GM10847 (cell line): ENCODE measurements around the gene PLCB1.

ENCODE experiments used
- POLR2A ChIP-seq: IDR thresholded peaks from 2 replicates; pipeline ENCODE4 v1.6.1; 2011; ENCODE audit not compliant: insufficient read length; ENCODE audit errors: extremely low read depth

The PLCB1 gene

DNA sequence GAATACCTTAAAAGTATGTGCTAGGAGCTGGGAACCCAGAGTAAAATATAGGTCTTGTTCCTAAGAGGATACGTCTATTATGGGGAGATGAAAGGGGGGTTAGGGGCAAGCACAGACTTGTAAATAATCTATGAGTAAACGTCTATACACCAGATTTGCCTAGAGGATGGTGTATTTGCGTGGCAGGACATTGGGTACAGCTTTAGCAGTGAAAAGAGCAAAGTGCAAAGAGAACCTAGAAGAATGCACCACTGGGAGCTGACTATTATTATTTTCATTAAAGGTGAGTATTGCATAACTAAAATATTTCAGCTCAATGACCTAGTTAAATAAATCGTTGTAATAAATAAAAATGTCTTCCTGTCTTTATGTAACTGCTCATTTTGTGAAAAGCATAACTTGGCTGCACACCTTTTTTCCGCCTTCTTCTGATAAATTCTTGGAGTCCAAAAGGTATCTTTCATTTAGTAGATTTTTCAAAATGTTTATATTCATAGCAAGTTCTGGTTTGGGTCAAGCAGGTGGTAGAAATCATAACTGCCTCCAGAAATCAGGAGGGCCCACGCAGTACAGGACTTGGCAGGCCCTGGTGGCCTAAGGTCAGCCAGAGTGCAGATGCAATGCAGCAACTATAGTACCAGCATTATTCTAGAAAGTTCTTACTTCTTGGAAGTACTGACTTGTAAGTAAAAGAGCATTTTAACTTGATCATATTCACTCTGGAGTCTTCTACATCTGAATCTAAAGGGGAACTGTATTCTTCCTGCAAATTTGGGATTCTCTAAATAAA lies 357.2 kb downstream of the PLCB1 start:
- no peak for TF ChIP-seq POLR2A

DNA sequence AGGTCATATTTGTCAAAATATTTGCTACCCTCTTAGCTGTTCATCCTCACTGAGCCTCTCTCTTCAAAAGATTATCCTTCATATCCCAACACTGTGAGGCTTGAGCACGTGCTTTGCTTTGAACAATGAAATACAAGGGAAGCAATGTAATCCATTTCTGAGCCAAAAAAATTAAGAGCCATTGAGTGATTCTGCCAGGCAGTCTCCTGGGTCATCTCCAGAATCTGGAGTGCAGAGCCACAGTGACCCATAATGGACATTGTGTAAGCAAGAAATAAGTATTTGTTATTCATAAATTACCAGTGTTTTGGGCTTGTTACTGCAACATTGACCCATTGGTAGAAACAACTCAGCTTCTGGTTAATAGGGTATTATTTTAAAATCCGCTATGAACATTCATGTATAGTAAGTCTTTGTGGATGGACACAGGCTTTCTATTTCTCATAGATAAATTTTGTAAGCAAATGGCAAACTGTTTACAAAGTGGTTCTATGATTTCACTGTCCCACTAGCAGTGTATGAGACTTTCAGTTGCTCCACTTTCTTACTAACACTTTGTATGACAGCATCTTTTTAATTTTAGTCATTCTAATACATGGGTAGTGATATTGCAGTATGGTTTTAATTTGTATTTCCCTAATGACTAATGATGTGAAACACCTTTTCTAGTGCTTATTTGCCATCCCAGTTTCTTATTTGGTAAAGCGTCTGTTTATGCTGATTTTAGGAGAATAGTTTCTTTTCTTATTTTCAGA lies 358.2 kb downstream of the PLCB1 start:
- no peak for TF ChIP-seq POLR2A

DNA sequence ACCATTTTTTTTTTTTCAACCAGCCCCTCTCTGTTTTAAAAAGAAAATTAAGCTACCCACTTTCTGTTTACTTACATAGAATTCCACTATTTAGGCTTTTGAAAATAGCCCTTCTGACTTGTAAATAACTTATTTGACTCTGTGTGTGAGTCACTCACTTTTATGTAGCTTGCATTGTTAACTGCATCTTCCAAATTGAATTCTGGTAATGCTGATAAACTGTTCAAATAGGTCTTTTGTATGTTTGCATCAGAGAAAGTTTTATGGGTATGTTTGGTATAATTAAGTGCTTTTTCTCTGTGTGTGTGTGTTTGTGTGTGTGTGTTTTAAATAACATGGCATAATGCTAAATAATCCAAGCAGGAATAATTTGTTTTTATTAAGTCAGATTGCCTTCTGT lies 360.1 kb downstream of the PLCB1 start:
- TF ChIP-seq POLR2A: no peak

DNA sequence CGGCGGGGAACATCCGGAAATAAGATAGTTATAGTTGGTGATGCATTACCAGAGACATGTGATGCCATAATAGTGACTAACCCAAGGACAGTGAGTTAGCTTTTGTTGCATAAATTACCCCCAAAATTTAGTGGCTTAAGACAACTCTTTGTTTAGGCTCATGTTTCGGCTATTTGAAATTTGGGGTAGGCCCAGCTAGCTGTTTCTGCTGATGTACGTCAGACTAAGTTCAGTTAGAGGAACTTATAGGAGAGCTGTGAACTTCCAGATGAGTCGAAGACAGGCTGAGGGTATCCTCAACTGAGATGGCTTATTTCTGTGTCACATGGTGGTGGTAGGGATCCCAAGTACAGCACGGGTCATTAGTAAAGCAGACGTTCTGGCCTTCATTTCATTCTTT lies 366.5 kb downstream of the PLCB1 start:
- TF ChIP-seq POLR2A: no peak

DNA sequence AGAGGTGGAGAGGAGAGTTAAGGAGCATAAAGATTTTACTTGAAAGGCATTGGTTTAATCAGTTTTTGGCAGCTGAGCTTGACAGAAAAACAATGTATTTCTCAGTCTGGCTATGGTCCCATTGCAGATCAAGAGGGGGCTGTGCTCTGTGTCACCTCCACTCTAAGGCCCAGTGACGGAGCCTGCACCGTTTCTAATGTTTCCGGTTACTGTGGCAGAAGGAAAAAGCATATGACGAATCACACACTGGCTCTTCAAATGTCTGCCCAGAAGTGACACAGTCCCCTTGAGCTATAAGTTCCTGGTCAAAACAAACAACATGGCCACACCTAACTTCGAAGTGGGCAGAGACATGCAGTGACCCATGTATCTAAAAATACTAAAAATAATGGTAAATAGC lies 372.0 kb downstream of the PLCB1 start:
- TF ChIP-seq POLR2A: no peak

DNA sequence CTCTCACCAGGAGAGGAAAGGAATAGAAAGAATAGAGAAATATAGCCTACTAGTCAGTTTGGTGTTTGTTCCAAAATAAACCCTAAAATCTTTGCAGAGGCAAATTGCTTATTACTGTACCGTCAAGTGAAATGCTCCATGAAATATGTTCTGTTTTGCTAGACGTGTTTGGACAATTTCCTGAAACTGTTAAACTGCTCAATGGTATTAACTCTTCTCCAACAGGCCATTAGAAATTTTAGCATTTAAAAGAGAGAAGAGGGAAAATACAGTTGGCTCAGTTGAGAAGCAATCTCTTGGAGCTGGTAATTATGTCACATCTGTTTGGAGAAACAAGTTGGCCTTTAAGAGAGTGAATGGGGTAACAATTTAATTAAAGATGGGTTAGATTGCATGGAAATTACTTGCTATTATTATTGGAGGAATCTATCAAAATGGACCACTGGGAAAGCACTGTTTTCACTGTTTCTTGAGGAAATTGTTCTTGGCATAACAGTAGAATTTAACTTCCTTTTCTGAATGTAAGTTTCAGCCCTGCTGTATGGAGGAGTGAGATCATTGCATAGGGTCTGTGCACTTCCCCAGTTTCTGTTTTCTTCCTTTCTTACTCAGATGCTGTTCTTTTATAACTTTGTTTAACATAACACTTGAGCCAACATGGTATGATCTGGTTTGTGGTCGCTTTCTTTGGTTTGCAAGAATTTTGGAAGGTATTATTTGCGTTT lies 373.6 kb downstream of the PLCB1 start:
- no peak for TF ChIP-seq POLR2A

DNA sequence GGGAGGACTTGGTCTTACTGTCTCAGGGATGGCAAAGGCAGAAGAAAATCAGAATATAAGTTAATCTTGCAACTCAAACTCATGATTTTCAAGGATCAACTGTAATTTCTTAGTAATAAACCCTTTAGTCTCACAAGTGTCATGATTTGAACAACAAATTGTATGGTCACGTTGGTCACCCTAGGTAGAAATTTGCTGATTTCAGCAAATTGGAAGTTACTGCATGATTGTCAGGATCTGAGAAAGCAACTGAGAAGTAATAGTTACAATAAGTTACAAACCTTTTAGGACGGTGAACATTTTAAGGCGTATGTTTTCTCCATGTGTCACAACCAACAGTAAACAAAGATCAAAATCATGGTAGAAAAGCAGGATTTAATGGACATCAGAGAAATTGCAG lies 375.2 kb downstream of the PLCB1 start:
- no peak for TF ChIP-seq POLR2A

DNA sequence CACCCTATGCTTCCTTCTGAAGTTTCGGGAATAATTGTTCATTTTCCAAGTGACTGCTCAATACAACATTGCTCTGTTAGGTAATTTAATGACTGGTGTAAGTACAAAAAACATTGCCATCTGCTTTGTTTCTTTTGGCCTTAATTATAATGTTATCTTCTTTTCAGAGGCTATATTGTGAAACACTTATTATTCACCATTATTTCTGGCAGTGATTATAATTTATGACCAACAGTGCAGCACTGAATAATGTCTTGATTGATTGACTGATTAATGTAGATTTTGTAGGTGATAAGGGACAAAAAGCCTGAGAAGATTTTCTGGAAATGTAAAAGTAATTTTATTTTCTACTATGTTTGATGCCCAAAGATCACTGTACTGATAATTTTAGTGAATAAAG lies 377.7 kb downstream of the PLCB1 start:
- no peak for TF ChIP-seq POLR2A

DNA sequence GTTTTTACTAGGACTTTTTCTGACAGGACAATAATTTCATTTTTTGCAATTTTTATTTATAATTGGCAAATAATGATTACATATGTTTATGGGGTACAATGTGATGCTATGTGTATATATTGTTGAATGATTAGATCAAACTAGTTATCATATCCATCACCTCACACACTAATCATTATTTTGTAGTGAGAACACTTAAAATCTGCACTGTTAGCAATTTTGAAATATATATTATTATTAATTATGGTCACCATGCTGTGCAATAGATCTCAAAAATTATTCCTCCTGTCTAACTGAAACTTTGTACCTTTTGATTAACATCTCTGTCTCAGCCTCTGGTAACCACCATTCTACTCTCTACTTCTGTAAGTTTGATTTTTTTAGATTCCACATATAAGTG lies 378.7 kb downstream of the PLCB1 start:
- TF ChIP-seq POLR2A: no peak

DNA sequence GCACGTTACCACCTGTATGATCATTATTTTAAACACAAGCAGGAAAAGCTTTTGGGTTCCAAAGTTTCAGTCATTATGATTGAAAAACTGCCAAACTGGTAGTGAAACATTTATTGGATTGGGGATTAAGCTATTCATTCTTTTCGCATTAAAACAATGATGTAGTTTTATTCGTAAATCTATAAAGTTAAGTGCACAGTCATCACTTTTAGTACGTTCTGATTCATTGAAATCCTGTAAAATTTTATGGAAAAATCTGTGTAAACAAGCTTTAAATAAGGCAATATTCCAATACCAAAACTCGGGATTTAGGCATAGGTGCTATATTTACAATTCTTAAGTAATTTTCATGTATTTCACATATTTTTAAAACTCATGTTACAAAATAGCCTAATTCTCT lies 379.9 kb downstream of the PLCB1 start:
- TF ChIP-seq POLR2A: no peak

DNA sequence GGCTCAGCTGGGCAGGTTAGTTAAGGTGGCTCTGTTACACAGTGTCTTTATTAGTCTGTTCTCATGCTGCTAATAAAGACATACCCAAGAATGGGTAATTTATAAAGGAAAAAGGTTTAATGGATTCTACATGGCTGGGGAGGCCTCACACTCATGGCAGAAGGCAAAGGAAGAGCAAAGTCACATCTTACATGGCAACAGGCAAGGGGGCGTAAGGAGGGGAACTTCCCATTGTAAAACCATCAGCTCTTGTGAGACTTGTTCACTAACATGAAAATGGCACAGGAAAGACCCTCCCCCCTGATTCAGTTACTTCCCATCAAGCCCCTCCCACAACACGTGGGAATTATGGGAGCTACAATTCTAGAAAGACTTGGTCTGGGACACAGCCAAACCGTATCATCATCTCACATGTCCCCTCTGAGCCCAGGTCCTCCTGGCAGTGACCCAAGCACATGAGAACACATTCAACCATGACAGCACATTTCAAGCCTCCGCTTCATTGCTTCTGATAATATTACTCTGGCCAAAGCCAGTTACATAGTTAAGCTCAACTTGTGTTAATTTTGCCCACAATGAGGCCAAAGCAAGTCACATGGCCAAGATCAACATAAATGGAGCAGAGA lies 383.9 kb downstream of the PLCB1 start:
- TF ChIP-seq POLR2A: no peak

DNA sequence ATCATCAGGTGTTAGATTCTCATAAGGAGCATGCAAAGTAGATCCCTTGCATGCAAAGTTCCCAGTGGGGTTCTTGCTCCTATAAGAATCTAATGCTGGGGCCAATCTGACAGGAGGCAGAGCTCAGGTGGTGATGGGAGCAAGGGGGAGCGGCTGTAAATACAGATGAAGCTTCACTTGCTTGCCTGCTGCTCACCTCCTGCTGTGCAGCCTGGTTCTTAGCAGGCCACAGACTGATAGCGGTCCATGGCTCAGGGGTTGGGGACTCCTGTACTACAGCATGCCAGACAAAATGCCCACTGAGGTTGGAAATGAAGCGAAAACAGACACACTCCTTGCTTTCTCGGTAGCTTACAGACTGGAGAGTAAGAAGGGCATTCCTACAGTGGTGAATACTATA lies 386.8 kb downstream of the PLCB1 start:
- no peak for TF ChIP-seq POLR2A

DNA sequence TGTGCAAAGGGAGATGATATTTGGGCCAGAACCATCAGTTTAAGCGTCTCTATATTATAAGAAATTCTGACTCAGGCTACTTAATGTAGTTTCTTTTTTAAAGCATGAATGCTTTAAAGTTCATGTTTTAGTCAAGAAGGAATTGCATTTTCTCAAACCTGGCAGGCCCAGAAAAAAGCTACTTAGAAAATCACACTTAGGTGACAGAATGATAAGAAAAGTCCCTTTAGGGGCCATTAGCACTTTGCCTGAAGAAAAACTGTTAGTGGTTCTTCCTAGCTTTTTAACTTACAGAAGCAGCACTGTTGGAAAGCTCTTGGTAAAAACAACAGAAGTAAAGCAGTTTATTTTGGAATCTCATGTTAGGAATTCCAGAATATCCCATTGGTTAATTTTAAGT lies 387.8 kb downstream of the PLCB1 start:
- no peak for TF ChIP-seq POLR2A

DNA sequence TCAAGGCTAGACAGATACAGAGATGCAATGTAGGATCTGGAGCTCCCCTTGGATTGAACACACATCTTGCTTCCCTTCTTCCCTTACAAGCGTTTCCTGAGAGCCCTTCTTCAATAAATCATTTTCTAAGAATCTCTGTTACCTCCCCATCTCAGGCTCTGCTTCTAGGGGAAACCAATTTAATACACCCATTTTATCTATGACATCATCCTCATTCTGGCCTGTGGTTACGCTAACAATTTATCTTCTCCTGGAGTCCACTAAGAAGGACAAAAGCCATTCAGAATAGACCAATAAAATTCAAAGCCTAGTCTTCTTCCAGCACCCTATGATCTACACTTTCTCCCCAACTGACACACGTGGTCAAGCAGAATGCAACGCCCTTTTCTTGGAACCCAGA lies 390.1 kb downstream of the PLCB1 start:
- TF ChIP-seq POLR2A: no peak

DNA sequence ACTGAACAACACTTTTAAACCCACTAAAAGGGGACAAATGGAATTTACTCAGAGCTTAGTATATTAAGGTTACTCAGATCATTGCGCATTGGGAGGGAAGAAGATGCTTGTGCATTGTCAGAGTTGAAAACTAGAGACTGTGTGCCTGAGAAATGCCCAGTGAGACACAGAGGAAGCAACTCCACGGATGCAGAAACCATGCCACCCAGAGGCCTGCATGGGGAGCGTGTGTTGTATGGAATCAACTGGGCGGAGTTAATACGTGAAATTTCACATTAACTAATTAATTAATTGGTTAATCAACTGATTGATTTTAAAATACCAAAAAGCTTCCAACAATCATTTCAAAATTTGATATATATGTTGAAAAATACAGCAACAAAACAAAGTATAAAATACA lies 391.6 kb downstream of the PLCB1 start:
- TF ChIP-seq POLR2A: no peak
